Measurements from ENCODE around the gene FAM151B.

- TF ChIP-seq CTCF (IDR thresholded peaks at IDR 0.05) (no peak), POLR2A (IDR thresholded peaks at IDR 0.05) (no peak)
Measured at GRCh38 chr5:80554646-80555045, 66.7 kb downstream of the FAM151B start.
